ENCODE measurements around the gene RRAGA.
"Not testable (repeated sequence)": the region's sequence is repeated elsewhere in the genome, so short reads cannot be mapped to it uniquely, and the experiment has no call there.

The RRAGA gene

GRCh38 chr9:19048966-19049916, at the start of gene RRAGA:
Gene RRAGA, plus strand, starts transcription at chr9:19049427. Its CDS starts 233 bp downstream, at chr9:19049660.
- peak; percentile 54 for DNase-seq

- DNase-seq: no peak
Measured at GRCh38 chr9:19000133-19000532, 49.1 kb upstream of the RRAGA start.

GRCh38 chr9:19009391-19009965, 39.7 kb upstream of the RRAGA start:
- no peak for DNase-seq

- no peak for DNase-seq
Measured at GRCh38 chr9:19018201-19018600, 31.0 kb upstream of the RRAGA start.

GRCh38 chr9:19020886-19021455, 28.3 kb upstream of the RRAGA start:
- no peak for DNase-seq

DNA sequence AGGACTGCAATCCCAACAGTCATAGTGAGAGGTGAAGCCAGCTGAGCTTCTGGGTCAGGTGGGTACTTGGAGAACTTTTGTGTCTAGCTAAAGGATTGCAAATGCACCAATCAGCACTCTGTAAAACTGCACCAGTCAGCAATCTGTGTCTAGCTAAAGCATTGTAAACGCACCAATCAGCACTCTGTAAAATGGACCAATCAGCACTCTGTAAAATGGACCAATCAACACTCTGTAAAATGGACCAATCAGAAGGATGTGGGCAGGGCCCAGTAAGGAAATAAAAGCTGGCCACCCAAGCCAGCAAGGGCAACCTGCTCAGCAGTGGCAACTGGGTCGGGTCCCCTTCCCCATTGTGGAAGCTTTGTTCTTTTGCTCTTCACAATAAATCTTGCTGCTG, 27.6 kb upstream of the RRAGA start:
- not testable (repeated sequence) for DNase-seq

DNA sequence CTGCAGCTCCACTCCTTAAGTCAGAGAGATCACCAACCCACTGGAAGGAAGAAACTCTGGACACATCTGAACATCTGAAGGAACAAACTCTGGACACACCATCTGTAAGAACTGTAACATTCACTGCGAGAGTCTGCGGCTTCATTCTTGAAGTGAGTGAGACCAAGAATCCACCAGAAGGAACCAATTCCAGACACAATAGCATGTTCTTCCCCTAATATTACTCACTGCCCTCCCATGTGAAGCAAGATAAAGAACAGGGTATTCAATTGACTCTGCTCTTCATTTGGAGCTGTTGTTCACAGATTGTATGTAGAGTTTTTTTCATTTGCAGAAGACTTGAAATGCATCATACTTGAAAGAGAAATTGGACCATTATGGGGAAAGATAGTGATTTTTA, 27.0 kb upstream of the RRAGA start:
- no peak for DNase-seq

- no peak for DNase-seq
Measured at GRCh38 chr9:19023078-19023477, 26.1 kb upstream of the RRAGA start.

GRCh38 chr9:19026375-19026774, 22.9 kb upstream of the RRAGA start:
- no peak for DNase-seq

DNA sequence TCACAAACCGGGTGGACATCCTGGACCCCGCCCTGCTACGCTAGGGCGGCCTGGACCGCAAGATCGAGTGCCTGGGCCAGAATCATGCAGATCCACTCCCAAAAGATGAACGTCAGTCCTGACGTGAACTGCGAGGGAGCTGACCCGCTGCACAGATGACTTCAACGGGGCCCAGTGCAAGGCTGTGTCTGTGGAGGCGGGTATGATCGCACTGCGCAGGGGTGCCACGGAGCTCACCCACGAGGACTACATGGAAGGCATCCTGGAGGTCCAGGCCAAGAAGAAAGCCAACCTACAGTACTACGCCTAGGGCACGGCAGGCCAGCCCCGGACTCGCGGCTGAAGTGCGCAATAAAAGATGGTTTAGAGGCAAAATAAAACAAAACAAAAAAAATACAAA, 21.4 kb upstream of the RRAGA start:
- no peak for DNase-seq

DNA sequence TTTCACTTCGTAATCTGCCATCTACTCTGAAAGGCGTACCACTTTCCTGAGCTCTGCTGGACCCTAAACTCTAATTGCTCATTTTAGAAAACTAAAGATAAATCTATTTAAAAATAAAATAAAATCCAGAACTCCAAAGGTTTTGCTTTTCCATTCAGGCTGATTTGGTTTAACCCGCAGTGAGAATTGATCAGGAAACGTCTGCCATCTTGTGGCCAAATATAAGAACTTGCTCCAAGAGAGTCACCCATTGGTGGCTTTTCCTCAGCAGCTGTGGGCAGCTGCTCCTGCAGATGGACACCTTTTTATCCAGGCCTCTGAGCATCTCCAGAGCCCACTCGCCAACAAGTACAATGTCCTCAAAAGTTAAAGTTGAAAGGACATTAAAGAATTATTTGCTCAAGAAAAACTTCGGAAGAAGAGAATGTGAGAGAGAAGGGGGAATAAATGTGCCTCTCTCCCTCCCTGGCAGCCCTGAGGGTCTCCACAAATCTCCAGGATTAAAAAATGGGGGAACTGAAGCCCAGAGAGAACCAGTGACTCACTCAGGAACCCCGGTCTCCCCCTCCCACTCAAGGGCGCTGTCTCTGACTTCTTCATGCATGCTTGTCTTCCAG, 20.3 kb upstream of the RRAGA start:
- no peak for DNase-seq

DNA sequence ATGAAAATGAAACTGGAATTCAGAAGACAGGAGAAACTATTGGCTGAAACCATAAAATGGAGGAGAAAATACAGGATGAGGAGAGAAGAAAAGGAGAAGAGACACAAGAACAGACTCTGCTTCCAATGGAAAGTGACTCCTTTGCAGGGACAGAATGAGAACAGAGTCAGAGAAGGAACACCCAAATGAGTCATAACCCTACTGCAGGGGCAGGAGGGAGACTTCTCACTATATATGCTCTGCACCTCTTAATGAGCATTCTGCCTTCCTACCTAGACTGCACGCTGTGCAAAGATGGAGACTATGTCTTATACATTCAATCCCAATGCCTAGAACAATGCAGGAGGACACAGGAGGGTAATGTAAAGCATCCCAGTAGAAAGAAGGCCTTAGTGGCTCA, 18.3 kb upstream of the RRAGA start:
- DNase-seq: no peak

DNA sequence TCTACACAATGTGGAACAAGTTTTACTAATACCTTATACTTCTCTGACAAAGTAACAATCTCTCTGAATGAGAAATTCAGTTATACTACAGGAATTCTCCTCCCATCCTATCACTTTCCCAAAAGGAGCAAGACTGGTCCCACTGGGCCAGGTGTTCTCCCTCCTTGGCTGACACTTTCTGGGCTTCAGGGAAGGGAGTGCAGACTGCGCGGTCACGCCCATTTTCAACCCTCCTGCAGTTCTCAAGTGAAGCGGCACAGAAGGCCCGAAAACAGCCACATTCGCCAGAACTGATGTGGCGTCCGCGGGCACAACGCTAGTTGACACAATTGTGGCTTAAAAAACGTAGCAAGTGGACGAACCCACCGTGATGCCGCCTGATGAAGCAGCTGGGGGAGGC, 16.8 kb upstream of the RRAGA start:
- no peak for DNase-seq

- no peak for DNase-seq
Measured at GRCh38 chr9:19033015-19033414, 16.2 kb upstream of the RRAGA start, which contains the start of gene SAXO1. Gene SAXO1, minus strand, starts transcription at chr9:19033209. Its CDS starts 301 bp downstream, at chr9:19032908.

GRCh38 chr9:19036611-19037010, 12.6 kb upstream of the RRAGA start:
- no peak for DNase-seq

DNA sequence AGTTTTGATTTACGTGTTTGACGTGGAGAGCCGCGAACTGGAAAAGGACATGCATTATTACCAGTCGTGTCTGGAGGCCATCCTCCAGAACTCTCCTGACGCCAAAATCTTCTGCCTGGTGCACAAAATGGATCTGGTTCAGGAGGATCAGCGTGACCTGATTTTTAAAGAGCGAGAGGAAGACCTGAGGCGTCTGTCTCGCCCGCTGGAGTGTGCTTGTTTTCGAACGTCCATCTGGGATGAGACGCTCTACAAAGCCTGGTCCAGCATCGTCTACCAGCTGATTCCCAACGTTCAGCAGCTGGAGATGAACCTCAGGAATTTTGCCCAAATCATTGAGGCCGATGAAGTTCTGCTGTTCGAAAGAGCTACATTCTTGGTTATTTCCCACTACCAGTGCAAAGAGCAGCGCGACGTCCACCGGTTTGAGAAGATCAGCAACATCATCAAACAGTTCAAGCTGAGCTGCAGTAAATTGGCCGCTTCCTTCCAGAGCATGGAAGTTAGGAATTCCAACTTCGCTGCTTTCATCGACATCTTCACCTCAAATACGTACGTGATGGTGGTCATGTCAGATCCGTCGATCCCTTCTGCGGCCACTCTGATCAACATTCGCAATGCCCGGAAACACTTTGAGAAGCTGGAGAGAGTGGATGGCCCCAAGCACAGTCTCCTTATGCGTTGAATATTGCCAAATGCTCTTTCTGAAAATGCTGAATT, 850 bp downstream of the RRAGA start:
- DNase-seq: no peak

GRCh38 chr9:19050637-19051591, 1.7 kb downstream of the RRAGA start:
- DNase-seq: no peak

GRCh38 chr9:19057033-19057432, 7.8 kb downstream of the RRAGA start:
- no peak for DNase-seq

- no peak for DNase-seq
Measured at GRCh38 chr9:19074229-19074628, 25.0 kb downstream of the RRAGA start.

GRCh38 chr9:19074836-19075235, 25.6 kb downstream of the RRAGA start:
- no peak for DNase-seq

- no peak for DNase-seq
Measured at GRCh38 chr9:19085295-19085694, 36.1 kb downstream of the RRAGA start.
